Activated naive CD8-positive, alpha-beta T cell treated with anti-CD3 and anti-CD28 coated beads, Interleukin-2, amount 10 ng/mL, durations not matched to agents 7 days and 5 days (primary cell): ENCODE data around the gene PLIN4. TPM values are rescaled to one million over a fixed set of nuclear protein-coding genes. Genes with fewer than 3 reads are reported as not detected.
A peak's percentile ranks its signal among the peaks of the same experiment; 100 is the strongest.

Source experiments
- ATAC-seq: fragments of 150-1000 bp; cut with Tn5 transposase; one replicate; pipeline ENCODE4 v1.10.0; 2021; ENCODE audit warnings: low read depth, moderate library complexity
- POLR2A ChIA-PET: fragments of 350-600 bp; sonication (Branson Sonifier 250); formaldehyde crosslinking; loops from one replicate; lab custom pipeline; 2021; ENCODE audit warnings: antibody characterized with exemption; lab: Charles Lee
- DNase-seq: peaks from one replicate; pipeline ENCODE4 v3.0.0; 2021
- H3K27ac Mint-ChIP-seq: one replicate; pipeline ENCODE4 v1.8.0; 2022; ENCODE audit warnings: mild to moderate bottlenecking, mixed read lengths
- H3K27me3 Mint-ChIP-seq: one replicate; pipeline ENCODE4 v1.8.0; 2022; ENCODE audit warnings: mild to moderate bottlenecking, moderate library complexity, mixed read lengths
- H3K36me3 Mint-ChIP-seq: one replicate; pipeline ENCODE4 v1.8.0; 2021; ENCODE audit warnings: mild to moderate bottlenecking, mixed read lengths
- H3K4me1 Mint-ChIP-seq: one replicate; pipeline ENCODE4 v1.8.0; 2021; ENCODE audit warnings: mixed read lengths
- H3K4me3 Mint-ChIP-seq: one replicate; pipeline ENCODE4 v1.8.0; 2022; ENCODE audit warnings: mild to moderate bottlenecking, moderate library complexity, mixed read lengths
- H3K9me3 Mint-ChIP-seq: one replicate; pipeline ENCODE4 v1.8.0; 2021; ENCODE audit warnings: mixed read lengths
- total RNA-seq, 2 experiments: library from RNA; stranded (reverse); gene quantifications; one replicate each; pipeline ENCODE4 v1.2.3, GENCODE V29; 2021

Gene PLIN4
- total RNA-seq, 2 experiments from 2014 or later = 0.06 to 0.11 TPM

DNA sequence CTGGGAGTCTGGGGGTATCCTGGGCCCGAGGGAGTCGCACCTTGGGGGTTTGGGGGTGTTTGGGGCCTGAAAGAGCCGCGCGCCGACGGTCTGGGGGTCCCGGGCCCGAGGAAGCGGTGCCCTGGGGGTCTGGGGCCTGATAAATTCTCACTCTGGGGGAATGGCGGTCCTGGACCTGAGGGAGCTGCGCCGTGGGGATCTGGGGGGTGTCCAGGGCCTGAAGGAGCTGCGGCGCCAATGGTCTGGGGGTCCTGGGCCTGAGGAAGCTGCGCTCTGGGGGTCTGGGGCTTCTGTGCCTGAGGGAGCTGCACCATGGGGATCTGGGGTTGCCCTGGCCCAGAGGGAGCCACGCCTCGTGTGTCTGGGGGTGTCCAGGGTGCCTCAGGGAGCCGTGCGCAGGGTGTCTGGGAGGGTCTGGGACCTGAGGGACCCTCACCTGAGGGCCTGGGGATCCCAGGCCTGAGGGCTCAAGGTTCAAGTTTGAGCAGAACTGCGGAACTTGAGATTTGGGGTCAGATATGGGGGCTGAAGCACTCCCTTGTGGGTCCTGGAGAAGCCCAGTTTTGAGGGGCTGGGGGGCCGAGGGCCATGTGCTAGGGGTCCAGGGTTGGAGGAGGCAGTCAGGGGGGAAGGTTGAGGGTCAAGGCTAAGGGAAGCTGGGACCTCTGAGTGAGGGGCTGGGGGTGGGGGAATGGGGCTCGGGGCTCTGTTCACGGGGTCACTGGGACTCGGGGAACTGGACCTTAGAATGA, 45.1 kb downstream of the PLIN4 start:
- ATAC-seq = no peak
- H3K36me3 Mint-ChIP-seq = peaks cover 9% of the 10 kb centered on the region

DNA sequence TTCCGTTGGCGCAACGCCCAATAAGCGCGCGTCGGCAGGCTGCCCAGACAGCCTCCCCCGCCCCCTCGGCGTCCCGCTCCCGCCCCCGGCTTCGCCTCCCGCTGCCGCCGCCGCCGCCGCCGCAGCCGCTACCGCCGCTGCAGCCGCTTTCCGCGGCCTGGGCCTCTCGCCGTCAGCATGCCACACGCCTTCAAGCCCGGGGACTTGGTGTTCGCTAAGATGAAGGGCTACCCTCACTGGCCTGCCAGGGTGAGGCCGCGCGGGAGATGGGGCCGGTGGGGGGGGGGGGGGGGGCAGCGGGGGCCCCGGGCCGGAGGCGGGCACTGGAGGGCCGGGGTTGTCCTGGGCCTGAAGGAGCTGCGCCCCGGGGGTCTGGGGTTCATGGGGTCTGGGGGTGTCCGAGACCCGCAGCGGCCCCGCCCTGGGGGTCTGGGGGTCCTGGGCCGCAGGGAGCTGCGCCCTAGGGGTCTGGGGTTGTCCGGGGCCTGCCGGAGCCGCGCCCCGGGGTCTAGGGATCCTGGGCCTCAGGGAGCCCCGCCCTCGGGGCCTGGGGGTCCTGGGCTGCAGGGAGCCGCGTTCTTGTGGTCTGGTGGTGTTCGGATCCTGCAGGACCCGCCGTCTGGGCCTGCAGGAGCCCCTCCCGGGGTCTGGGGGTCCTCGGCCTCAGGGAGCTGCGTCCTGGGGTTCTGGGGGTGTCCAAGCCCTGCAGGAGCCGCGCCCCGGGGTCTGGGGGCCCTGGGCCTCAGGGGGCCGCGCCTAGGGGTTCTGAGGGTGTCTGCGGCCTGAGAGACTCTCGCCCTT, 45.9 kb downstream of the PLIN4 start, which contains the start of gene HDGFL2:
HDGFL2 (plus strand) TSS at position 124 of the 801 bp plus-strand sequence; CDS start at position 178, 54 bp downstream.
- H3K27ac Mint-ChIP-seq = peak within 1 kb of the TSS; percentile 84
- POLR2A ChIA-PET = interaction anchor here (0.8 to 2.9 kb wide), 9 partner anchors 15 to 487 kb away, joined by 3 to 33 read pairs (median 4); partner anchors contain the start of genes CHAF1A, EEF2, MPND and PIAS4
- peak within 1 kb of the TSS; percentile 88 for H3K4me3 Mint-ChIP-seq
- peak; percentile 95 for DNase-seq
- peaks cover 5% of the 10 kb centered on the region for H3K36me3 Mint-ChIP-seq
- H3K9me3 Mint-ChIP-seq = no peaks in the 10 kb centered on the region
- peaks cover 19% of the 10 kb centered on the region for H3K4me1 Mint-ChIP-seq
- ATAC-seq = no peak
- no peaks in the 10 kb centered on the region for H3K27me3 Mint-ChIP-seq

More for the DNA sequence above, 45.1 kb downstream of the PLIN4 start:
- H3K27me3 Mint-ChIP-seq = no peaks in the 10 kb centered on the region
- peak overlapping the region; percentile 84 for H3K27ac Mint-ChIP-seq
- H3K4me1 Mint-ChIP-seq = peaks cover 19% of the 10 kb centered on the region
- peak overlapping the region; percentile 88 for H3K4me3 Mint-ChIP-seq
- no peaks in the 10 kb centered on the region for H3K9me3 Mint-ChIP-seq
- DNase-seq = no peak
- POLR2A ChIA-PET = interaction anchor here (1.0 kb wide), 1 partner anchor 17 kb away, joined by 3 read pairs; no protein-coding TSS in a partner anchor

DNA sequence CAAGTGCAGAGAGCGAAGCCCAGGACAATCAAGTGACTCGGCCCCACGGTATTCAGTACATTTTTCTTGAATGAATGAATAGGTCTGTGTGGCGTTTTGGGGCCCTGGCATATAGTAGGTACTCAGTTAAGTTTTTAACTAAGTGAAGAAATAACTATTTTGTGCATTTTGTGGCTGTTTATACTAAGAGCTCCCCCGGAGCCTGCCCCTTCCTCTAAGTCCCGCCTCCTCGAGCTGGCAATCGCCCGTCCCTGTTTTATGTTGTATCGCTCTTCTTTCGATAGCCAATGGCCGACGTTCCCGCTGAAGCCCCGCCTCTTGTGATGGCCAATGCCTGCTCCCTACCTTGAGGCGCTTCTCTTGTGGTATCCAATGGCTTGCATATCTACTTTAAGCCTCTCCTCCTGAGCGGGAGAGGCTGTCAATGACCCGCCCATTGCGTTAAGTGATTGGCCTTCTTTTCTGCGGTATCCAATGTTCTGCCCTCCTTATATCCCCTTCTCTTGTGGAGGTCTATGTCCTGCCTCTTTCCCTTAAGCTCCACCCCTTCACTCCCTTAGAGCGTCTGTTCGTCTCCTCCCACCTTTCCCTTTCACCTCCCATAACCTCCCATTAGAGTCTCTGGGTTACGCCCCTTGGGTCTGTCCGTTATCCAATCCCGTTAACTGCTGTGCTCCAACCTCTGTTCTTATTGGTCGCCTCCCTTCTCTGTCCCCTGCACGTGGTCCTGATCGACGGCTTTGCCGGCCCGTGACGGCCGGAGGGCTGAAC, 46.7 kb downstream of the PLIN4 start:
- H3K9me3 Mint-ChIP-seq = no peaks in the 10 kb centered on the region
- no peak overlapping the region for H3K4me3 Mint-ChIP-seq
- H3K27me3 Mint-ChIP-seq = no peaks in the 10 kb centered on the region
- ATAC-seq (peak; percentile 88), DNase-seq (peak; percentile 90)
- H3K36me3 Mint-ChIP-seq = peaks cover 2% of the 10 kb centered on the region
- H3K27ac Mint-ChIP-seq = no peak overlapping the region
- POLR2A ChIA-PET = interaction anchor here (0.7 to 2.9 kb wide), 18 partner anchors 11 to 486 kb away, joined by 3 to 33 read pairs (median 3); partner anchors contain the start of genes CHAF1A, DPP9, EEF2 and MPND
- peaks cover 19% of the 10 kb centered on the region for H3K4me1 Mint-ChIP-seq

DNA sequence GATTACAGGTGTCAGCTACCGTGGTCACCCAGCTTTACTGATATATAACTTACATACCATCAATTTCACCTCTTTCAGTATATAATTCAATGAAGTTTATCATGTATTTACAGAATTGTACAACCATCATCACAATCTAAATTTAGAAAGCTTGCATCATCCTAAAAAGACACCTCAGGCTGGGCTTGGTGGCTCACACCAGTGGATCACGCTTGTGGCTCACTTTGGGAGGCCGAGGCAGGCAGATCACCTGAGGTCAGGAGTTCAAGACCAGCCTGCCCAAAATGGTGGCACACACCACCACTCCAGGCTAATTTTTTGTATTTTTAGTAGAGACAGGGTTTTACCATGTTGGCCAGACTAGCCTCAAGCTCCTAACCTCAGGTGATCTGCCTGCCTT, 50.5 kb downstream of the PLIN4 start:
- Mint-ChIP-seq H3K4me1 (peaks cover 3% of the 10 kb centered on the region), H3K36me3 (no peaks in the 10 kb centered on the region), H3K27me3 (no peaks in the 10 kb centered on the region), H3K4me3 (no peak overlapping the region), H3K27ac (no peak overlapping the region), H3K9me3 (no peaks in the 10 kb centered on the region)
- POLR2A ChIA-PET = interaction anchor here (0.9 kb wide), 1 partner anchor 9 kb away, joined by 4 read pairs; no protein-coding TSS in a partner anchor
- ATAC-seq = no peak
- DNase-seq = no peak

DNA sequence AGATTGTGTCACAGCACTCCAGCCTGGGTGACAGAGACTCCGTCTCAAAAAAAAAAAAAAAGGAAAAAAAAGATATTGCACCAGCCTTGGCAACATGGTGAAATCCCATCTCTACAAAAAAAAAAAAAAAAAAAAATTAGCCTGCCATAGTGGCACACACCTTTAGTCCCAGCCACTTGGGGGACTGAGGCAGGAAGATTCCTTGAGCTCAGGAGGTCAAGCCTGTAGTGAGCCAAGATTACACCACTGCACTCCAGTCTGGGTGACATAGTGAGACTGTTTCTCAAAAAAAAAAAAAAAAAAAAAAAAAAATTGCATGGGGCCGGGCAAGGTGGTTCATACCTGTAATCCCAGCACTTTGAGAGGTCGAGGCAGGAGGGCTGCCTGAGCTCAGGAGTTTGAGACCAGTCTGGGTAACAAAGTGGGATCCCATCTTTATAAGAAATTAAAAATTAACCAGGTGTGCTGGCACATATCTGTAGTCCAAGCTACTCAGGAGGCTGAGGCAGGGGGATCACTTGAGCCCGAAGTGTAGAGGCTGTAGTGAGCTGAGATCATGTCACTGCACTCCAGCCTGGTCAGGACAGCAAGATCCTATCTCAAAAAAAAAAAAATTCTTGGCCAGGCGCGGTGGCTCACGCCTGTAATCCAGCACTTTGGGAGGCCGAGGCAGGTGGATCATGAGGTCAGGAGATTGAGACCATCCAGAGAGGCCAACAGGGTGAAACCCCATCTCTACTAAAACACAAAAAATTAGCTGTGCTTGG, 53.3 kb downstream of the PLIN4 start:
- no peak for ATAC-seq
- H3K27ac Mint-ChIP-seq = no peak overlapping the region
- no peaks in the 10 kb centered on the region for H3K27me3 Mint-ChIP-seq

DNA sequence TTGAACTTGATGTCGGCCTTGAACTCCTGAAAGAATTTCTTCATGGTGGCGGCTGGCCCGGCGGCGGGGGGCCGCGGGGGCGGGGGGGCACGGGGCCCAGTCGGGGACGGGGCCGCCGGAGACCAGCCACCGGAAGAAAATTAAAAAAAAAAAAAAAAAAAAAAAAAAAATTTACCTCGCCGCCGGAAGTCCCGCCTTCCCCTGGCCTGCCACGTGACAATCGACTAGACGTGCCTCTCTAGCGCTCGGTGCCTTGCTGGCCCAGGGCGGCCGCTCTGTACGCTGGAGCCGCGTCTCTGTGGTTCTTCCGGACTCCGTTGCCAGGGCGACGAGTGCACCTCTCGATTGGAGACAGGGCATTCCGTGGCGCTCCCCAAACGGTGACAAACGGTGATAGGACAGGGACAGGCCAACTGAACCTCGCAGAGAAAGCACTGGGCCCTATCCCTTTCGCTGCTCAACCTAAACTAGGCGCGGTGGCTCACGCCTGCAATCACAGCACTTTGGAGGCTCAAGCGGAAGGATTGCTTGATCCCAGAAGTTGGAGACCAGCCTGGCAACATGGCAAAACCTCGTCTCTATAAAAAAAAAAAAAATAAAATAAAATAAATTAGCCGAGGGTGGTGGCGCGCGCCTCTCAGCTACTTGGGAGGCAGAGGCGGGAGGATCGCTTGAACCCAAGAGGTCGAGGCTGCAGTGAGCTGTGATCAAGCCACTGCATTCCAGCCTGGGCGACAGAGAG, 60.5 kb downstream of the PLIN4 start, which contains the start of gene UBXN6:
UBXN6 (minus strand) TSS at position 141 of the 742 bp plus-strand sequence; CDS start at position 44, 97 bp downstream.
- peak within 1 kb of the TSS; percentile 93 for H3K27ac Mint-ChIP-seq
- H3K27me3 Mint-ChIP-seq = no peaks in the 10 kb centered on the region
- POLR2A ChIA-PET = interaction anchor here (0.6 to 3.4 kb wide), 4 partner anchors 13 to 211 kb away, joined by 3 to 33 read pairs (median 4); partner anchors contain the start of genes HDGFL2 and YJU2
- peaks cover 1% of the 10 kb centered on the region for H3K36me3 Mint-ChIP-seq
- H3K9me3 Mint-ChIP-seq = no peaks in the 10 kb centered on the region
- DNase-seq (peak; percentile 96), ATAC-seq (peak; percentile 91)
- peaks cover 15% of the 10 kb centered on the region for H3K4me1 Mint-ChIP-seq
- peak within 1 kb of the TSS; percentile 93 for H3K4me3 Mint-ChIP-seq

More for the DNA sequence above, 53.3 kb downstream of the PLIN4 start:
- POLR2A ChIA-PET = interaction anchor here (0.6 kb wide), 1 partner anchor 20 kb away, joined by 4 read pairs; no protein-coding TSS in a partner anchor
- H3K9me3 Mint-ChIP-seq = no peaks in the 10 kb centered on the region
- H3K36me3 Mint-ChIP-seq = no peaks in the 10 kb centered on the region
- no peaks in the 10 kb centered on the region for H3K4me1 Mint-ChIP-seq
- no peak for DNase-seq
- H3K4me3 Mint-ChIP-seq = no peak overlapping the region

DNA sequence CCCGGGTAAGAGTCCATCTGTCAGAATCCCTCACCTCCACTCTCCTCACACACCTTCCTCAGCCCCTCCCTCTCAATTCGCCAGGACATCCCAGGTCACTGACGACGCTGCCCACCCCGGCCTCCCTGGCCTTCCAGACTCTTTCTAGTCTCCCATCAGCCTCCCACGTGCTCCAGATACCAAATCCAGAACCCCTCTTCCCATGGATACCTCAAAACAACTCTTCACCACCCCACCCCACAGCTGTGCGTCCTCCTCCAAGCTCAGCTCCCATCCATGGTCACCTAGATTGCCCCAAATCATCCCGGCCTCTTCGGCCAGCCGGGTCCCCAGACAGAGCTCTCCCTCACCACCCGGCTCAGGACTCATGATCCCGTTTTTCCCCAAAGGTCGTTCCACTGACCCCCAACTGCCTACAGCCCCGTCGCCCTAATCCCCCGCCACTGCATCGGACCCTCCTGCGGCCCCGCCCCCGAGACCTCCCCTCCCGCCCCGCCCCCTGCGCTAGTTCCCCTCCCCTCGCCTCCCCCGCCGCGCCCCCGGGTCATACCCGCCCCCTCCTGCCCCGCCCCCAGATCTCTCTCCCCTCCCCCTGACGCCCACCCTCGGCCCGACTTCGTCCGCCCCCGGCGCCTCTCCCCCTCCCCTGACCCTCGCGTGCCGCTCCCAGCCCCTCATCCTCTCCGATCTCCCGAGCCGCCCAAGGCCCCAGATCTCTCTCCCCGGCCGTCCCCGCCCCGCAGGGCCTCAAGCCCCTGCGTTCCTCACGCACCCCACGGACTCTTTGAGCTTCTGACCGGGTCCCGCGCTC, 61.2 kb downstream of the PLIN4 start:
- POLR2A ChIA-PET = interaction anchor here (0.6 to 3.4 kb wide), 4 partner anchors 14 to 210 kb away, joined by 3 to 33 read pairs (median 4); partner anchors contain the start of genes HDGFL2 and YJU2
- Mint-ChIP-seq H3K4me1 (peaks cover 15% of the 10 kb centered on the region), H3K36me3 (peaks cover 1% of the 10 kb centered on the region), H3K27me3 (no peaks in the 10 kb centered on the region), H3K9me3 (no peaks in the 10 kb centered on the region), H3K27ac (peak overlapping the region; percentile 93), H3K4me3 (peak overlapping the region; percentile 92)
- DNase-seq (peak; percentile 53), ATAC-seq (peak; percentile 30)

DNA sequence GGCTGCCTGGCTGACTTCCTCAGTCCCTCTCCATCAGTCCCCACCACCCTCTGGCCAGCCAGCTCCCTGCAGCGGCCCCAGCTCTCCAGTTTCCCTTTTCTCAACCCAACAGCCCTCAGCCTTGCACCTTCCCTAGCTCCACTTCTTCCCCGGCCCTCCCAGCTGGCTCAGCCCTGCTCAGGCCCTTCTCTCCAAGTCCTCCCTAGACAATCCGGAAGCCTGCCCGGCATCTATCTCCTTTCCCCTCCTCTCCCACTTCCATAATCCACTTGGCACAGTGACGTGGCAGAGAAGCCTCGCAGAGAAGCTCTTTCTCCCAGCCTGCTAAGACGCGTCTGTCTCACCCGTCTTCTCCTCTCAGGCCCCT, 61.8 kb downstream of the PLIN4 start:
- H3K27ac Mint-ChIP-seq = peak overlapping the region; percentile 88
- no peaks in the 10 kb centered on the region for H3K27me3 Mint-ChIP-seq
- ATAC-seq = no peak
- peaks cover 15% of the 10 kb centered on the region for H3K4me1 Mint-ChIP-seq
- peak overlapping the region; percentile 92 for H3K4me3 Mint-ChIP-seq
- DNase-seq = no peak
- H3K36me3 Mint-ChIP-seq = peaks cover 1% of the 10 kb centered on the region
- POLR2A ChIA-PET = interaction anchor here (1.2 to 3.4 kb wide), 3 partner anchors 14 to 210 kb away, joined by 3 to 33 read pairs (median 5); partner anchors contain the start of genes HDGFL2 and YJU2
- H3K9me3 Mint-ChIP-seq = no peaks in the 10 kb centered on the region

DNA sequence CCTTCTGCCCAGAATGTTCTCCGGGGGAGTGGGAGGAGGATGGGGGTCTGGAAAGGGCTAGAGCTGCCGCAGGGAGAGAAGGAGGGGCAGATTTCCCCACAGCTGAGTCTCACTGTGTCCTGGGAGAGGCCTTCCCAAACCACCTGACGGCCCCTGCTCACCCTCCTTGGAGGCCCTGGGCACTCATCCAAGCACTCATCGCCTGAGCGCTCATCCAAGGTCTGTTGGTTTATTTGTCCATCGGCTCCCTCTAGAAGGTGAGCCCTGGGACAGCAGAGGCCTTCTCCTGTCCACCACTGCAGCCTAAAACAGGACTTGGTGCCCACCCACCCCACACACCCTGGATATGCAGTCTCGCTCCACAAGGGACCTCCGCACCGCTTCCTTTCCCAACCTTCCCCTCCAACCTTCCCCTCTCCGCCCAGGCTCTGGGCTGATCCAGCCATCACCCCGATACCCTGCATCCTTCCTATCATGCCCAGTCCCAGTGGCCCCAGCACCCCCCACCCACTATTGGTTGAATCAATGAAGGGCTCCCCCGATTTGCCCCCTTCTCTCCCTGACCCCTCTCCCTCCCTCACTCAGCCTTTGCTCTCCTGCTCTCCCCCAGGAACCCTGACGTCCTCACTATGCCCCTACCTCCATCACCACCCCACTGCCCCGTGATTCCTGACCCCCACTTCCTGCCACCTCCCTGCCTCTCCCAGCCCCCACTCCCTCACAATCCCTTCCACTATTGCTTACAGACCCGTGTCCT, 62.4 kb downstream of the PLIN4 start:
- H3K27ac Mint-ChIP-seq = peak overlapping the region; percentile 88
- DNase-seq (no peak), ATAC-seq (no peak)
- H3K27me3 Mint-ChIP-seq = no peaks in the 10 kb centered on the region
- H3K36me3 Mint-ChIP-seq = peaks cover 1% of the 10 kb centered on the region
- POLR2A ChIA-PET = interaction anchor here (1.2 to 3.4 kb wide), 3 partner anchors 15 to 54 kb away, joined by 3 to 33 read pairs (median 5); partner anchors contain the start of genes CHAF1A and HDGFL2
- no peaks in the 10 kb centered on the region for H3K9me3 Mint-ChIP-seq
- peaks cover 15% of the 10 kb centered on the region for H3K4me1 Mint-ChIP-seq
- peak overlapping the region; percentile 92 for H3K4me3 Mint-ChIP-seq
